Measurements from ENCODE around the gene CEP164.
A peak's percentile ranks its signal among the peaks of the same experiment; 100 is the strongest.
"Not testable (repeated sequence)": the region's sequence is repeated elsewhere in the genome, so short reads cannot be mapped to it uniquely, and the experiment has no call there.

The CEP164 gene

DNA sequence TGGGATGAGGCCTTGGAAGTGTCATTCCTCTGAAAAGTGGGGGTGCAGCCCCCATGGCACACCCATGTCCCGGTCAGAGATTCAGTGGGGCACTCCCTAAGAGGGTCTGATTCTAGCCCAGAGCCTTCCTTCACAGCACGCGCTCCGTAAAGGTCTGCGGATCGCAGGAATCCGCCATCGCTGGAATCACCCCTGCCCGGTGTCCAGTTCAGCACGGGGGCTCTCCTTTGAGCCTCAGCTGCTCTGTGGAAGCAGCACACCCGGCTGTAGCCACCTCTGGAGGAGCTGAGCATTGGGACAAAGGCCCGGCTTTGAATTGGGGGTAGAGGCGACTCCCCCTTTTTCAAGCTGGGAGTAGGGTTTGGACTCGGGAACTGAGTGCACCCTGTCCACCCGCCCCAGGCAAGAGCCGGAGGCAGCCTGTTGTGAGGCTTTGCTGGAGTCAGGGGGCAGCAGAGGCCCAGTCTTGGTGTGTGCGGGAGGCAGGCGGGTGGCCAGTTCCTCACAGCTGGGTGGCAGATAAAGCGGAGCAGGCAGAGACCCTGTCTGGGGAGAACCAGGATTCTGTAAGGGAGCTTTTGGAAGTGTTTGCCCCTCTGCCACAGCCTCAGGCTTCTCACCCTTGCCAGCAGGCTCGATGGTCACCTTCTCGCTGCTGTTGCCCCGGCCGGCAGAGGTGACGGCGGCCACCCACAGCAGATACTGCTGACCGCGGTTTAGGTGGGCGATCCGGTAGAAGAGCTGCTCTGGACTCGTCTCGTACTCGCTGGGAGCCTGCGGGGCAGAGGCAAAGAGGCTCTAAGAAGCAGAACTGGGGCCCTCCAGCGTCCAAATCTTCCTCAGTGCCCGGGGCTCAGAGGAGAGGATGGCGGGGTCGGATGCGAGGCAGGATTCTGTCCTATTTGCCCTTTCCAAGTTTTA lies 115.9 kb downstream of the CEP164 start:
- no peak for DNase-seq

DNA sequence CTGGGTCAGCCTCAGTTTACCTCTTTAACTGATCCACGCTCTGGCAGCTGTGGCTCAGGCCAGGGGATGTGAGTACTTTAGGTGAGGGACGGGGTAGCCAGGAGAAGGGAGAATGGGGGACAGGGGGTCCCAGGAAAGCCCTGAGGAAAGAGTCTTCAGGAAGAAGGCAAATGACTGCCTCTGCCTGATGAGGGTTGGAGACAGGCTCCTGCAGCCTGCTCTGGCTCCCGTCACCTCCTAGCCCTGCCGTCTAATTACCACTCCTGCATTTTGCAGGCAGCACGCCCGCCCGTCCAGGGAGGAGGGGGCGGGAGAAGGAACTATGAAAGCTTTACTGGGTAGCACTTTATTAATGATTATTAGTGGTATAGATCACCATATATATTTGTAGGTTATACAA lies 116.6 kb downstream of the CEP164 start:
- DNase-seq = no peak

- DNase-seq = no peak
Measured at GRCh38 chr11:117444711-117445658, 117.3 kb downstream of the CEP164 start.

DNA sequence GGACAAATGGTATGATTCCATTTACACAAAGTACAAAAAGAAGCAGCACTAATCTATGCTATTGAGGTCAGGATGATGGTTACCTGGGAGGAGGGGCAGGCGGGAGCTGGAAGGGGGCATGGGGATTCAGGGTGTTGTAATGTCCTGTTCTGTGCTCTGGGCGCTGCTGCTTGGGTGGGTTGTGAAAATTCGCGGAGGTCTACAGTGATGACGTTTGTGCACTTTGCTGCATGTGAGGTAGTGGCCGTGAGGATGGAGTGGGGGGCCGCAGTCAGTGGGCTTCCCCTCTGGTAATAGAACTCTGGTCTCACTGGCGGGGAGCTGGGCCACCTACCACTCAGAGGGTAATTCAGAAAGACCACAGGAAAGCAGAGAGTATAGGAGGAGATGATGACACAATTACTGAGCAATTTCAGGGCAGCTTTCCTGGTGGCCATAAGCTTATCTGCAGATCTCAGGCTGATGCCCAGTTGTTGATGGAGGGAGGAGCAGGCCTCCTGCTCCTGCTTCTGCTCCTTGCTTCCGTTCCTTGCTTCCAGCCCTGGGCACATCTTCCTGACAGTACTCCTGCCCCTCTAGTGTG lies 121.5 kb downstream of the CEP164 start:
- no peak for DNase-seq

- DNase-seq = no peak
Measured at GRCh38 chr11:117453886-117454563, 126.4 kb downstream of the CEP164 start.

GRCh38 chr11:117454564-117454917 lies 126.9 kb downstream of the CEP164 start:
- DNase-seq = no peak

- no peak for DNase-seq
Measured at GRCh38 chr11:117456027-117456720, 128.5 kb downstream of the CEP164 start.

DNA sequence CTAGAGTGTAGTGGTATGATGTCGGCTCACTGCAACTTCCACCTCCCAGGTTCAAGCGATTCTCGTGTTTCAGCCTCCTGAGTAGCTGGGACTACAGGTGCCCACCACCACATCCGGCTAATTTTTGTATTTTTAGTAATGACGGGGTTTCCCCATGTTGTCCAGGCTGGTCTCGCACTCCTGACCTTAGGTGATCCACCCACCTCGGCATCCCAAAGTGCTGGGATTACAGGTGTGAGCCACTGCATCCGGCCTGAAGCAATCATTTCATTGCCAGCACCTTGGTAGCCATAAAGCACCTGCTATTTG lies 129.0 kb downstream of the CEP164 start:
- DNase-seq = not testable (repeated sequence)

DNA sequence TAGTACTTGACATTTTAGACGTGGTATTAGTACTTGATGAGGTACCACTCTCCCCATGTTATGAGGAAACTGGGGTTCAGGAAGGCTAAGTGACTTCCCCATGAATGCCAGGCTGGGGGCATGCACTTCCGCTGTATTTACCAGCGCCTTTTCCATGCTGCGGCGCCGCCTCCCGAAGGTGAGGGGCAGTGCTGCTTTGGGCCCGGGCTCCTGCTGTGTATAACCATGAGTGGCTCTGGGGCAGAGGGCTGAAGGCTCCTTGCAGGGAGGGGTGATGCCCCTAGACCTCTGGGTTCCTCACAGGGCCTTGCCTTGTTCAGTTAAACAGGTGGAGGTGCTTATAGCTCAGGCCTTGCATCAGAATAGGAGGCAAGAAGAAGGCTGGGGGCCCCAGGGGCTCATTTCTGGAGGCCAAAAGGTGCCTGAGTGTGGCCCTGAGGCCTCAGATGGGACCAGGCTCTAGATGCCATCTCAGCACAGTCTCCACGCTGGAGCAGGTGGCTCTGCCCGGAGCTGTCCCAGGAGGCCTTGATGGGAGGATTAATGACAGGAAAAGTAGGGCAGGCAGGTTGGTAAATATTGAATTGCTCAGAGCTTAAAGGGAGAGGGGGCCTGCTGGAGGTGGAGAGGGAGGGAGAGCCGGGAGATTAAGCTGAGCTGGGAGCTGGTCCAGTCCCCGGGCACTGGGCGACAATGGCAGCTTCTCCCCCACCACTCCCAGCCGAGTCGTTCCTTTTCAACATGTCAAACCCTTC lies 129.6 kb downstream of the CEP164 start:
- no peak for DNase-seq

GRCh38 chr11:117457835-117458234 lies 130.2 kb downstream of the CEP164 start:
- no peak for DNase-seq

GRCh38 chr11:117458275-117459122 lies 130.8 kb downstream of the CEP164 start:
- peak; percentile 29 for DNase-seq

DNA sequence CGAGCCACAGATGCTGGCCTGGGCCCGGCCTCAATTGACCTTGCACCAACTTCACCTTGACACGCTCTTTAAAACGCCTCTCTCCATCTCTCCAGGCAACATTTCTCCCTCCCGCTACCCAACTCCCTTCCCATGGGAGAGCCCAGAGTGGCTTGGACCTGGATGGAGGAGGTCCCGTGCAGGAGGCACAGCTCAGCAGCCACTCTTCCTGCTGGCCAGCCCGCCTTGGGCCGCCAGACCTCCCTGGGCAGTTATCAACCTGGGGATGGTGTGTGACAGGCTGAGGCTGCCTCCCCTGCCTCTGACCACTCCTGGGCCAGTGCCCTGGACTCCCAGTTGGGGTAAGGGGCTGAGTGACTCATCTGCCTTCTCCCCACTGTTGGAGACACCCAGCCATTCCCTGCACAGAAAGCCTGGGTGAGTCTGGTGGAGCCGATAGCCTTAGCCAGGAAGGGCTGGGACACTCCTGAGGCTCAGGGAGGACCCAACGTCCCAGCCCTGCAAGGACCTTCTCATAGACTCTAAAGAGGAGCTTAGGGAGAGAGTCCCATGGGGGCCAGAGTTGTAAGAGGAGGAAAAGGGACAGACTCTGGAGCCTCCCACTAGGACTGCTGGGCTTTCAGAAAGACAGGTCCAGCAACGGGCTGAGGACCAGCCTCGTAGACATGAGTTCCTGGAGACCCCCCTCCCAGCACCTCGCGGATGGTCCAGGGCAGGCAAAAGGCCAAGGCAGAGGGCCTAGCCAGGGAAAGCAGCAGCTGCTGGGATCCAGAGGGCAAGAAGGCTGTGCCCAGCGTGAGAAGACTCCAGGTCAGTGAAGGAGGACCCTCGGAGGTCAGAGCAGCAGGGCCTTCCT lies 131.7 kb downstream of the CEP164 start:
- DNase-seq = no peak

DNA sequence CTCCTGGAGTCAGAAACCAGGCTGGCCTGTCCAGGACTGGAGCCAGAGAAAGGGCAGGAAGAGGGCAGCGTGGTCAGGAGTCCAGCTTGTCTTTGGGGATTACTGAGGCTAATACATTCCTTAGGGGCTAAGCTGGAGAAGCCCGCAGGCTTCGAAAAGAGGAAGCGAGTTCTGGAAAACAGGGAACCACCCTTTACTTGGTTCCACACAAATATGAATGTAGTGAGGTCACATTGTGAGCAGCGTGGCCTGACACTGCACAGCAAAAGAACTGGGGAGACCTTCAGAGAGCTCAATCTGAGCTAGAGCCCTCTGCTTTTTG lies 132.3 kb downstream of the CEP164 start:
- no peak for DNase-seq

DNA sequence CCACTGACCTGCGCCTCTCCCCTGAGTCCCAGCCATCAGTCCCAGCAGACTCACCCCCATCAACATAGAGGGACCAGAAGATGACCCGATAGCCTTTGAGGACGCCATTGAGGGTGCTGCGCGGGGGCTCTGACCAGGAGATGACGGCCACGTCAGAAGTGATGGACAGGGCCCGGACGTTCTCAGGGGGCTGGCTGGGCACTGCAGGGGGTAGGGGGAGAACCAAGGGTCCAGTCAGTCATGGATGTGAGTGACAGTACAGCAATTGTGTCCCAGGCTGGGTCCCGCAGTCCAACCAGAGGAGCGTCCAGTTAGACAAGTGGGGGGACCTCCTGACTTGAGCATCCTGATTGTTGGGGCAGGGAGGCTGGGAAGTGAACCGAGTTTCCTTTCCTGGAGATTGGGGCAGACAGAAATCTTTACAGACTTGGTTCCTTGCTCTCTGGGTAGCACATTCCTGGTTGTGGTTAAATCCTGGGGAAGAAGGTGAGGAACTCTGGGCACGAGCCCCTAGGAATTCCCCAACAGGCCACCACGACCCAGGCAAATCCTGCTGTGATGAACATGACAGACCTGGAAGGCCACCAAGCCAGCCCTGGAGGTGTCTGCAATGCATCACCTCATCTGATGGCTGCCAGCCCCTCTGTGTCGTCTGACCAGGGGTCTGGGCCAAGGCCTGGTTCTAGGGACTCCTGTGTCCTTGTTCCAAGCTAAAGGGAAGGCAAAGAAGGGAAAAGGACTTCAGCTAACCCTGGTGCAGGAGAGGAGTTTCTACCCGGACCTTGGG lies 133.9 kb downstream of the CEP164 start:
- DNase-seq = no peak

DNA sequence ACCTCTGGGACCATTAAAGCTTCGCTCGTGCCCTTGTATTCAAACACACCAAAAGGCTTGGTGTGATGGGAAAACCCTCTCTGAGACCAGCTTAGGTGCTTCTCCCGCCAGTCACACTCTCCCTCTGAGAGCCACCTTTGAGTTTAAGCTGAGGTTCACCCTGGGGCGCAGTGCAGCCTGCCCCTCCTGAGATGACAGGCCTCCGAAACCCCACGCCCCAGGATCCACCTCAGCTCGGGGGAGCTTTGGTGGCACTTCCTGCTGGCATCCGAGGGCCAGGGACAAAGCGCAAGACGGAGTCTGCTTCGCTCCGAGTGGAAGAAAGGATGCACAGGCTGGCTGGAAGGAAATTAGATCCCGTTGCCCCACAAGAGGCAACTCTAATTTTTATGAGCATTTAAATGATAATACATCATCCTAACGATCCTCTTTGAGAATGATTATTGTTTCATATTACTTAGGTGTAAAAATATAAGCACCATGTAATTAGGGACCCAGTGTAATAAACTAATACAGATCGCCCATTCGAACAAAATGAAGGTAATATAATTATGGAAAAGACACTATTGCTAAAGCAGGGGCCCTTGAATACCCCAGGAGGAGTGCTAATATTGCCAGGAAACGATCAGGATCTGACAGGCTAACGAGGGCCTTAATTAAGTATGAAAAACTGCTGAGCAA lies 134.7 kb downstream of the CEP164 start:
- no peak for DNase-seq

GRCh38 chr11:117462864-117463247 lies 135.2 kb downstream of the CEP164 start:
- DNase-seq = no peak
